HepG2 (cell line): ENCODE measurements around the gene ZNF33B. TPM values are rescaled to one million over a fixed set of nuclear protein-coding genes. Genes with fewer than 3 reads are reported as not detected.

Experiments used
- ADNP ChIP-seq: sonication (generic); formaldehyde crosslinking; IDR thresholded peaks from 2 replicates; pipeline ENCODE4 v1.4.0; 2020; ENCODE audit warnings: missing genetic modification reagents
- GABPA ChIP-seq, 2 experiments: IDR thresholded peaks; 2 replicates each; pipeline ENCODE4 v1.6.1; 2011 to 2016; ENCODE audit warnings: low read depth in 2 of 2, low read length in 1 of 2, missing biosample characterization in 1 of 2, missing genetic modification characterization in 1 of 2
- GATAD1 ChIP-seq: IDR thresholded peaks from 2 replicates; pipeline ENCODE4 v1.6.1; 2016; ENCODE audit warnings: missing genetic modification reagents, missing compliant biosample characterization
- GPN1 ChIP-seq: sonication (generic); formaldehyde crosslinking; IDR thresholded peaks from 2 replicates; pipeline ENCODE4 v1.5.1; 2020; ENCODE audit warnings: missing genetic modification reagents, borderline replicate concordance
- HDAC2 ChIP-seq: sonication (generic); formaldehyde crosslinking; IDR thresholded peaks from 2 replicates; pipeline ENCODE4 v1.4.0; 2020; ENCODE audit warnings: missing genetic modification reagents
- HMGA1 ChIP-seq: sonication (generic); formaldehyde crosslinking; conservative IDR thresholded peaks from 2 replicates; pipeline ENCODE4 v1.4.0; 2020; ENCODE audit warnings: missing genetic modification reagents
- KLF6 ChIP-seq: IDR thresholded peaks from 2 replicates; pipeline ENCODE4 v1.8.0; 2016; ENCODE audit warnings: missing biosample characterization, missing genetic modification reagents
- KMT2A ChIP-seq: sonication (generic); formaldehyde crosslinking; IDR thresholded peaks from 2 replicates; pipeline ENCODE4 v1.4.0; 2020; ENCODE audit warnings: missing genetic modification reagents
- MXD4 ChIP-seq: IDR thresholded peaks from 2 replicates; pipeline ENCODE4 v1.6.1; 2016; ENCODE audit warnings: mild to moderate bottlenecking, missing biosample characterization, missing genetic modification reagents
- PHB2 ChIP-seq: fragments of 450-650 bp; IDR thresholded peaks from 2 replicates; pipeline ENCODE4 v1.6.1; 2018; ENCODE audit not compliant: partially characterized antibody
- REPIN1 ChIP-seq: sonication (generic); formaldehyde crosslinking; IDR thresholded peaks from 2 replicates; pipeline ENCODE4 v1.8.0; 2022; ENCODE audit warnings: missing genetic modification reagents, low read depth, mild to moderate bottlenecking, borderline replicate concordance
- SALL2 ChIP-seq: sonication (generic); formaldehyde crosslinking; IDR thresholded peaks from 2 replicates; pipeline ENCODE4 v1.8.1; 2023; ENCODE audit warnings: mild to moderate bottlenecking, missing genetic modification reagents, inconsistent platforms
- ZNF331 ChIP-seq: sonication (generic); formaldehyde crosslinking; IDR thresholded peaks from 2 replicates; pipeline ENCODE4 v1.4.0; 2020; ENCODE audit warnings: missing genetic modification reagents
- ZNF557 ChIP-seq: sonication (generic); formaldehyde crosslinking; IDR thresholded peaks from 2 replicates; pipeline ENCODE4 v1.4.0; 2020; ENCODE audit warnings: missing genetic modification reagents
- ZNF619 ChIP-seq: sonication (generic); formaldehyde crosslinking; IDR thresholded peaks from 2 replicates; pipeline ENCODE4 v1.4.0; 2020; ENCODE audit warnings: mild to moderate bottlenecking, missing genetic modification reagents
- ZNF75D ChIP-seq: sonication (generic); formaldehyde crosslinking; IDR thresholded peaks from 2 replicates; pipeline ENCODE4 v1.8.1; 2023; ENCODE audit warnings: missing genetic modification reagents, mild to moderate bottlenecking, borderline replicate concordance
- ZNF772 ChIP-seq: sonication (generic); formaldehyde crosslinking; IDR thresholded peaks from 2 replicates; pipeline ENCODE4 v1.5.0; 2020; ENCODE audit warnings: mild to moderate bottlenecking, missing genetic modification reagents
- polyA plus RNA-seq, 8 experiments: library from polyadenylated mRNA; depleted of rRNA in 3 of 8; stranded (reverse) in 7 of 8; unstranded in 1 of 8; fragments of >200 nt; fragmentation: Illumina TruSeq in 4 of 8; extraction: Trizol in 4 of 8; gene quantifications; 2 replicates each; pipeline versions ENCODE4 v1.2.1 to v1.2.3, GENCODE V29; 2011 to 2016; ENCODE audit warnings: low read depth in 4 of 8, missing spikeins in 1 of 8, mixed read lengths in 1 of 8; ENCODE audit not compliant: insufficient read depth in 1 of 8
- total RNA-seq, 5 experiments: library from RNA; depleted of rRNA; stranded (reverse); fragments of >200 nt; fragmentation: Illumina TruSeq; extraction: Trizol; gene quantifications; 2 replicates each; pipeline ENCODE4 v1.2.3, GENCODE V29; 2016; ENCODE audit warnings: low read depth in 1 of 5
- TF ChIP-seq, protein P1 (sequence below): IDR thresholded peaks from 2 replicates; pipeline ENCODE4 v1.6.1; 2012; ENCODE audit warnings: low read length, improper control_type of control experiment
- TF ChIP-seq, protein P2 (sequence below): IDR thresholded peaks from 2 replicates; pipeline ENCODE4 v1.6.1; 2018; ENCODE audit warnings: missing genetic modification reagents
- TF ChIP-seq, protein P3 (sequence below): sonication (generic); formaldehyde crosslinking; conservative IDR thresholded peaks from 2 replicates; pipeline ENCODE4 v1.4.0; 2020; ENCODE audit warnings: missing genetic modification reagents
- TF ChIP-seq, protein P4 (sequence below), 2 experiments: sonication (generic) in 1 of 2; formaldehyde crosslinking in 1 of 2; IDR thresholded peaks; 2 replicates each; pipeline versions ENCODE4 v1.4.0 to v1.6.1; 2016 to 2020; ENCODE audit warnings: borderline replicate concordance in 1 of 2, low read depth in 1 of 2, mild to moderate bottlenecking in 1 of 2, missing genetic modification reagents in 1 of 2

The ZNF33B gene
- total and polyA plus RNA-seq, 2 of the 13 experiments (the other 11 are each of a cell fraction or from before 2014, with no cell fraction given), result 18.4 to 23.5 TPM

DNA sequence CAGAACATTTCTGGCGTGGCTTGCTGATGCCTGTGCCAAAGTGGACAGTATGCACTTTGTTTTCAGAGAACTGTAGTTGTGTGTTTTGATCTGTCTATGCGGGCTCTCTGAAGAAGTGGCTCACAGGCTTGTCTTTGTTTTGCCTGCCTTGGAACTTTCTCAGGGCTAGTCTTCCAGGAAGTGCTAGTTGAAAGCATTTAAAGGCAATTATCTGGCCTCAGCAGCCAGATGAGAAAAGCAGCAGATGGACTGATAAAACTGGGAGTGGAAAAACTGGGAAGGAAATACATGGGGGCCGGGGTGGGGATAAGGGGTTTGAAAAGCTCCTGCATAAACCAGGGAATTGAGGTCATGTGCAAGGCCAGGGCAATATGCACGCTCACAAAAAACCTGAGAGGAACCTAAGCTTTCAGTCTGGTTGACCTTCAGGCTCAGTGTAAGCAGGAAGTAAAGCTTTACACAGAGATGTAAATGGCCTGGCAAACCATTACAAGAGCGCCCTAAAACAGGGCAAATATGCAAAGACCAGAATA lies 94.5 kb downstream of the ZNF33B start (continued):
- TF ChIP-seq ZNF331 (CRISPR knock-in tag) (peak; percentile 59; the same call in 1 of the 2 replicates), ZNF557 (CRISPR knock-in tag) (no peak), MXD4 (no peak), GATAD1 (CRISPR knock-in tag) (no peak), HDAC2 (CRISPR knock-in tag) (peak; percentile 61; the same call in 1 of the 2 replicates), SALL2 (CRISPR knock-in tag) (no peak), REPIN1 (CRISPR knock-in tag) (no peak), ZNF75D (CRISPR knock-in tag) (no peak), ZNF772 (CRISPR knock-in tag) (peak; percentile 27; the same call in 1 of the 2 replicates), KLF6 (CRISPR knock-in tag) (no peak), KMT2A (CRISPR knock-in tag) (peak; percentile 29; the same call in 1 of the 2 replicates), ADNP (no peak), ZNF619 (CRISPR knock-in tag) (no peak), GPN1 (CRISPR knock-in tag) (no peak), HMGA1 (CRISPR knock-in tag) (no peak), GABPA (IDR thresholded peaks at IDR 0.05; ENCODE audit: low read depth, low read length) (no peak), GABPA (CRISPR knock-in tag; IDR thresholded peaks at IDR 0.05; ENCODE audit: low read depth) (peak; percentile 37), PHB2 (no peak)
- TF ChIP-seq, protein P1, sequence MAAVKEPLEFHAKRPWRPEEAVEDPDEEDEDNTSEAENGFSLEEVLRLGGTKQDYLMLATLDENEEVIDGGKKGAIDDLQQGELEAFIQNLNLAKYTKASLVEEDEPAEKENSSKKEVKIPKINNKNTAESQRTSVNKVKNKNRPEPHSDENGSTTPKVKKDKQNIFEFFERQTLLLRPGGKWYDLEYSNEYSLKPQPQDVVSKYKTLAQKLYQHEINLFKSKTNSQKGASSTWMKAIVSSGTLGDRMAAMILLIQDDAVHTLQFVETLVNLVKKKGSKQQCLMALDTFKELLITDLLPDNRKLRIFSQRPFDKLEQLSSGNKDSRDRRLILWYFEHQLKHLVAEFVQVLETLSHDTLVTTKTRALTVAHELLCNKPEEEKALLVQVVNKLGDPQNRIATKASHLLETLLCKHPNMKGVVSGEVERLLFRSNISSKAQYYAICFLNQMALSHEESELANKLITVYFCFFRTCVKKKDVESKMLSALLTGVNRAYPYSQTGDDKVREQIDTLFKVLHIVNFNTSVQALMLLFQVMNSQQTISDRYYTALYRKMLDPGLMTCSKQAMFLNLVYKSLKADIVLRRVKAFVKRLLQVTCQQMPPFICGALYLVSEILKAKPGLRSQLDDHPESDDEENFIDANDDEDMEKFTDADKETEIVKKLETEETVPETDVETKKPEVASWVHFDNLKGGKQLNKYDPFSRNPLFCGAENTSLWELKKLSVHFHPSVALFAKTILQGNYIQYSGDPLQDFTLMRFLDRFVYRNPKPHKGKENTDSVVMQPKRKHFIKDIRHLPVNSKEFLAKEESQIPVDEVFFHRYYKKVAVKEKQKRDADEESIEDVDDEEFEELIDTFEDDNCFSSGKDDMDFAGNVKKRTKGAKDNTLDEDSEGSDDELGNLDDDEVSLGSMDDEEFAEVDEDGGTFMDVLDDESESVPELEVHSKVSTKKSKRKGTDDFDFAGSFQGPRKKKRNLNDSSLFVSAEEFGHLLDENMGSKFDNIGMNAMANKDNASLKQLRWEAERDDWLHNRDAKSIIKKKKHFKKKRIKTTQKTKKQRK, result no peak
- TF ChIP-seq, protein P2, sequence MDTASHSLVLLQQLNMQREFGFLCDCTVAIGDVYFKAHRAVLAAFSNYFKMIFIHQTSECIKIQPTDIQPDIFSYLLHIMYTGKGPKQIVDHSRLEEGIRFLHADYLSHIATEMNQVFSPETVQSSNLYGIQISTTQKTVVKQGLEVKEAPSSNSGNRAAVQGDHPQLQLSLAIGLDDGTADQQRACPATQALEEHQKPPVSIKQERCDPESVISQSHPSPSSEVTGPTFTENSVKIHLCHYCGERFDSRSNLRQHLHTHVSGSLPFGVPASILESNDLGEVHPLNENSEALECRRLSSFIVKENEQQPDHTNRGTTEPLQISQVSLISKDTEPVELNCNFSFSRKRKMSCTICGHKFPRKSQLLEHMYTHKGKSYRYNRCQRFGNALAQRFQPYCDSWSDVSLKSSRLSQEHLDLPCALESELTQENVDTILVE, result no peak
- TF ChIP-seq, protein P3, sequence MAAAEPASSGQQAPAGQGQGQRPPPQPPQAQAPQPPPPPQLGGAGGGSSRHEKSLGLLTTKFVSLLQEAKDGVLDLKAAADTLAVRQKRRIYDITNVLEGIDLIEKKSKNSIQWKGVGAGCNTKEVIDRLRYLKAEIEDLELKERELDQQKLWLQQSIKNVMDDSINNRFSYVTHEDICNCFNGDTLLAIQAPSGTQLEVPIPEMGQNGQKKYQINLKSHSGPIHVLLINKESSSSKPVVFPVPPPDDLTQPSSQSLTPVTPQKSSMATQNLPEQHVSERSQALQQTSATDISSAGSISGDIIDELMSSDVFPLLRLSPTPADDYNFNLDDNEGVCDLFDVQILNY (CRISPR knock-in tag), result no peak
- TF ChIP-seq, protein P4, sequence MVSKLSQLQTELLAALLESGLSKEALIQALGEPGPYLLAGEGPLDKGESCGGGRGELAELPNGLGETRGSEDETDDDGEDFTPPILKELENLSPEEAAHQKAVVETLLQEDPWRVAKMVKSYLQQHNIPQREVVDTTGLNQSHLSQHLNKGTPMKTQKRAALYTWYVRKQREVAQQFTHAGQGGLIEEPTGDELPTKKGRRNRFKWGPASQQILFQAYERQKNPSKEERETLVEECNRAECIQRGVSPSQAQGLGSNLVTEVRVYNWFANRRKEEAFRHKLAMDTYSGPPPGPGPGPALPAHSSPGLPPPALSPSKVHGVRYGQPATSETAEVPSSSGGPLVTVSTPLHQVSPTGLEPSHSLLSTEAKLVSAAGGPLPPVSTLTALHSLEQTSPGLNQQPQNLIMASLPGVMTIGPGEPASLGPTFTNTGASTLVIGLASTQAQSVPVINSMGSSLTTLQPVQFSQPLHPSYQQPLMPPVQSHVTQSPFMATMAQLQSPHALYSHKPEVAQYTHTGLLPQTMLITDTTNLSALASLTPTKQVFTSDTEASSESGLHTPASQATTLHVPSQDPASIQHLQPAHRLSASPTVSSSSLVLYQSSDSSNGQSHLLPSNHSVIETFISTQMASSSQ (IDR thresholded peaks at IDR 0.05; ENCODE audit: low read depth), result no peak
- TF ChIP-seq, protein P4 (CRISPR knock-in tag; IDR thresholded peaks at IDR 0.05; ENCODE audit: borderline replicate concordance), result no peak
